ENCODE measurements around the gene CEP112. TPM values are rescaled to one million over a fixed set of nuclear protein-coding genes. Genes with fewer than 3 reads are reported as not detected.

The CEP112 gene
- total RNA-seq, 4 donors from 2014 or later = 0.53 to 41.3 (median 5.7) TPM

DNA sequence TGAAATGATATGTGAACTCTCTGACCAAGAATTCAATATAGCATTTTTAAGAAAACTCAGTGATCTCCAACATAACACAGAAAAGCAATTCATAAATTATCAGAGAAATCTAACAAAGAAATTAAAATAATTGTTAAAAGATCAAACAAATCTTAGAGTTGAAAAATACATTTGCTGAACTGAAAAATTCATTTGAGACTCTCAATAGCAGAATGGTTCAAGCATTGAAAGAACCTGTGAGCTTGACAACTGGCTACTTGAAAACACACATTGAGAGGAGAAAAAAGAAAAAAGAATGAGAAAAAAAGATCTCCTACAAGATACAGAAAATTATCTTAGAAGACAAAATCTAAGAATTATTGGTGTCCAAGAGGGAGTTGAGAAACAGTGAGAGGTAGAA is 203.5 kb downstream of the CEP112 start:
- no peaks in the 10 kb centered on the region for H3K36me3 ChIP-seq
- H3K4me3 ChIP-seq = no peak overlapping the region
- peaks cover 0 to 4% (median 2%) of the 10 kb centered on the region in 4 donors for H3K9me3 ChIP-seq
- DNase-seq = no peak
- H3K27me3 ChIP-seq = no peaks in the 10 kb centered on the region
- no peak overlapping the region for H3K27ac ChIP-seq
- H3K4me1 ChIP-seq = no peaks in the 10 kb centered on the region
- TF ChIP-seq, protein P1, sequence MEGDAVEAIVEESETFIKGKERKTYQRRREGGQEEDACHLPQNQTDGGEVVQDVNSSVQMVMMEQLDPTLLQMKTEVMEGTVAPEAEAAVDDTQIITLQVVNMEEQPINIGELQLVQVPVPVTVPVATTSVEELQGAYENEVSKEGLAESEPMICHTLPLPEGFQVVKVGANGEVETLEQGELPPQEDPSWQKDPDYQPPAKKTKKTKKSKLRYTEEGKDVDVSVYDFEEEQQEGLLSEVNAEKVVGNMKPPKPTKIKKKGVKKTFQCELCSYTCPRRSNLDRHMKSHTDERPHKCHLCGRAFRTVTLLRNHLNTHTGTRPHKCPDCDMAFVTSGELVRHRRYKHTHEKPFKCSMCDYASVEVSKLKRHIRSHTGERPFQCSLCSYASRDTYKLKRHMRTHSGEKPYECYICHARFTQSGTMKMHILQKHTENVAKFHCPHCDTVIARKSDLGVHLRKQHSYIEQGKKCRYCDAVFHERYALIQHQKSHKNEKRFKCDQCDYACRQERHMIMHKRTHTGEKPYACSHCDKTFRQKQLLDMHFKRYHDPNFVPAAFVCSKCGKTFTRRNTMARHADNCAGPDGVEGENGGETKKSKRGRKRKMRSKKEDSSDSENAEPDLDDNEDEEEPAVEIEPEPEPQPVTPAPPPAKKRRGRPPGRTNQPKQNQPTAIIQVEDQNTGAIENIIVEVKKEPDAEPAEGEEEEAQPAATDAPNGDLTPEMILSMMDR (IDR thresholded peaks at IDR 0.05) = no peak
- TF ChIP-seq POLR2A (IDR thresholded peaks at IDR 0.05) = no peak

DNA sequence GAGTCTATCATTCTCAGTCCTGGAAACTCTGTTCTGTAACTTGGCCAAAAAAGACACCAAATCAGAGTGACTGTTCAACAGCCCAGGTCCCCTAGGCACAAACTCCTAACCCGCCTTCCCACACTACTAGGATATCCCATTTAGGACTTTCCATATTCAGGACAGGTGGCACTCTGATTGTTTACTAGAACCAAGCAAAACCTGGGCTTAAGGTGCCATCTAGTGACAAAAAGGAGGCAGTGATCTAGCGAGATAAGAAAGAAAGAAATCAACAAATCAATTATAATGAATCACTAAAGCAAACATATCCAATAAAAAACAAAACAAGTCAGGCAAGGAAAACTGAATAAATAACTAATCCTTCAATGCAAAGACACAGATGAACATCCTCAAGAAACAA is 203.9 kb downstream of the CEP112 start:
- TF ChIP-seq, protein P1 (IDR thresholded peaks at IDR 0.05) = peak in 4 of 6 experiments; percentile 31 to 91 (median 86)
- TF ChIP-seq POLR2A (IDR thresholded peaks at IDR 0.05) = no peak
- Histone ChIP-seq H3K4me1 (no peaks in the 10 kb centered on the region), H3K4me3 (no peak overlapping the region), H3K27me3 (no peaks in the 10 kb centered on the region), H3K9me3 (peaks cover 0 to 4% (median 2%) of the 10 kb centered on the region in 4 donors), H3K36me3 (no peaks in the 10 kb centered on the region), H3K27ac (no peak overlapping the region)
- no peak for DNase-seq

DNA sequence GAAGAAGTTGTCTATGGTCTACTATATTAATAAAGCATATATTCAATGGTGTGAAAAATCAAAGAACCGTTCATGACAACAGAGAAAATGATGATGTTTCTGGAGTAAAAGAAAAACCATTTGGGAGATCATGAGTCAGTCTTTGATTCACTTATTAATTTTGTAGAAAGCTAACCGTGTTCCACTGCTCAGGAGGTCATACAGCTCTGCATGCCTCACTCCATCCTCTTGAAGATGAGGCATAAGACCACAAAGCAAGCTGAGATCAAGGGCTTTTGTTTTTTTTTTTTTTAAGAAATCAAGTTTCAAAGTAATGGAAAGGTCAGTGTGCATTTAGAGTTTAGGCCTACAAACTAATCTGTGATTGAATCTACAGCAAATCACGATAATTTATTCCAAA is 206.4 kb downstream of the CEP112 start:
- no peaks in the 10 kb centered on the region for H3K27me3 ChIP-seq
- no peaks in the 10 kb centered on the region for H3K36me3 ChIP-seq
- H3K4me3 ChIP-seq = no peak overlapping the region
- DNase-seq = no peak
- peaks cover 0 to 4% (median 2%) of the 10 kb centered on the region in 4 donors for H3K9me3 ChIP-seq
- no peaks in the 10 kb centered on the region for H3K4me1 ChIP-seq
- TF ChIP-seq POLR2A (IDR thresholded peaks at IDR 0.05) = no peak
- TF ChIP-seq, protein P1 (IDR thresholded peaks at IDR 0.05) = no peak
- no peak overlapping the region for H3K27ac ChIP-seq

DNA sequence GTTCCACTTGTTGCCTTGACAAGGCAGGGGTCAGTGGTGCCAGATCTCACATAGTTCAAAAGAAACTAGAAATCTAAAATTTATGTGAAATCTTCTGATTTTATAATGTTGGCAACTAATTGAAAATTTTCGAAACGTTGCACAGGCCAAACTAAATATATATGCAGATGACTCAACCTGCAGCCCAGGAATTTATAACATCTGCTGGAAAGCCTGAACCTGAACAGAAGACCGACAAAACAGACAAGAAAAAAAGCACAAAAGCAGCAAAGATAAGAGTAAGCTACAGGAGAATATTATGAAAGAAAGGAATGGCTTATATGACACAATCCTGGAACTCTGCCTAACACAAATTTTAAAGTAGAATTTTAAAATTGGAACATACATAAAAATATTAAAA is 207.6 kb downstream of the CEP112 start:
- no peak overlapping the region for H3K27ac ChIP-seq
- H3K4me1 ChIP-seq = no peaks in the 10 kb centered on the region
- H3K36me3 ChIP-seq = no peaks in the 10 kb centered on the region
- peaks cover 0 to 4% (median 2%) of the 10 kb centered on the region in 4 donors for H3K9me3 ChIP-seq
- TF ChIP-seq, protein P1 (IDR thresholded peaks at IDR 0.05) = no peak
- no peak for TF ChIP-seq POLR2A (IDR thresholded peaks at IDR 0.05)
- DNase-seq = no peak
- H3K4me3 ChIP-seq = no peak overlapping the region
- no peaks in the 10 kb centered on the region for H3K27me3 ChIP-seq

DNA sequence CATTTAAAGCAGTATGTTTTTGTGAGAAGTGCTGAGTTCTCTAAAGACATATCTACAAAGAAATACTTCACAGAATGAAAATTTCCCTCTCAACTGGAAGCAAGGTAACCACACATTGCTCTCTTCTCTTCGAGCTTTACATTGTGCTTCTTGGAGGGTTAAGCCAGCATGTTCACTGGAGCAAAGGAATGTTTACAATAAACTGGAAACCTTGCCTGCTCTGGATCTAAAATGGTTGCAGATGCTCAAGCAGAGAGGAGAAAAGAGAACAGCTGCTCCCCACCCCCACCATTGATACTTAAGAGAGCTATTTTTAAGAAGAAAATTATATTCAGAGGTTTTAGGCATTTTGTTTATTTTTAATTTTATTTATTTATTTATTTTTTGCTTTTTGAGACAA is 213.1 kb downstream of the CEP112 start:
- Histone ChIP-seq H3K27ac (no peak overlapping the region), H3K27me3 (no peaks in the 10 kb centered on the region), H3K4me1 (no peaks in the 10 kb centered on the region), H3K36me3 (no peaks in the 10 kb centered on the region), H3K4me3 (no peak overlapping the region), H3K9me3 (no peaks in the 10 kb centered on the region)
- no peak for TF ChIP-seq POLR2A (IDR thresholded peaks at IDR 0.05)
- TF ChIP-seq, protein P1 (IDR thresholded peaks at IDR 0.05) = no peak
- DNase-seq = no peak

DNA sequence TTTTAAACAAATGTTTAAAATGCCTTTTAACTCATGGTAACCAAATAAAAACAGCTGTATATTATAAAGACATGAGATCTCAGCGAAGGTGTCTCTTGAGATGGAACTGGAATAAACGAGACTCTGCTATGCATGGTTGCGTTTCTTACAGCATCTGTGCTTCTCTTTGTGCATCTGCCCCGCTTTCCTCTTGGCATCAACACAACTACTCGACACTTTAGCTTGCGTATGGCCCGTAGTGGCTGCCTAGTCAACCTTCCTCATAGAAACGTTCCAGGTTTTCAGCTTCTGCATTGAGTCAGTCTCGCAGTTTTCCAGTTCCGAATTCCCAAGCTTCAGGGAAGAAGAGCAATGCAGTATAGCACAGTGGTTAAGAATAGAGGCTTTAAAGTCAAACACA is 214.9 kb downstream of the CEP112 start:
- TF ChIP-seq POLR2A (IDR thresholded peaks at IDR 0.05) = no peak
- TF ChIP-seq, protein P1 (IDR thresholded peaks at IDR 0.05) = no peak
- H3K27ac ChIP-seq = no peak overlapping the region
- no peaks in the 10 kb centered on the region for H3K36me3 ChIP-seq
- no peaks in the 10 kb centered on the region for H3K27me3 ChIP-seq
- H3K4me3 ChIP-seq = no peak overlapping the region
- no peaks in the 10 kb centered on the region for H3K4me1 ChIP-seq
- no peaks in the 10 kb centered on the region for H3K9me3 ChIP-seq
- no peak for DNase-seq
